Mucosa of stomach (tissue), 1 donor: ENCODE results near the gene GEN1.
A peak's percentile ranks its signal among the peaks of the same experiment; 100 is the strongest.

Experiments used
- H3K27me3 ChIP-seq: one replicate; pipeline ENCODE4 v1.7.0; 2013; ENCODE audit warnings: mild to moderate bottlenecking, low read length; ENCODE audit not compliant: control insufficient read depth, insufficient read depth
- H3K36me3 ChIP-seq: one replicate; pipeline ENCODE4 v1.7.0; 2013; ENCODE audit warnings: low read length; ENCODE audit not compliant: control insufficient read depth, insufficient read depth
- H3K4me1 ChIP-seq: one replicate; pipeline ENCODE4 v1.7.0; 2013; ENCODE audit warnings: mild to moderate bottlenecking, low read length; ENCODE audit not compliant: control insufficient read depth, insufficient read depth
- H3K4me3 ChIP-seq: one replicate; pipeline ENCODE4 v1.7.0; 2013; ENCODE audit warnings: low read length
- H3K9ac ChIP-seq: one replicate; pipeline ENCODE4 v1.7.0; 2013; ENCODE audit warnings: mild to moderate bottlenecking, low read length, moderate library complexity
- H3K9me3 ChIP-seq: one replicate; pipeline ENCODE4 v1.7.0; 2013; ENCODE audit warnings: mild to moderate bottlenecking, low read length, moderate library complexity; ENCODE audit not compliant: control insufficient read depth
- donor health status: Pancreatic carcinoma.

GEN1 gene

GRCh38 chr2:17753803-17754663, at the start of gene GEN1, which contains the start of gene SMC6:
TSS of gene GEN1 (plus strand) at chr2:17754138. CDS start at chr2:17759944, 5,806 bp downstream.
TSS of gene SMC6 (minus strand) at chr2:17753810. CDS start at chr2:17745946, 7,864 bp downstream.
- Histone ChIP-seq H3K9ac (peak within 1 kb of the TSS; percentile 86), H3K27me3 (no peaks in the 10 kb centered on the region), H3K4me1 (no peaks in the 10 kb centered on the region), H3K9me3 (no peaks in the 10 kb centered on the region), H3K36me3 (no peaks in the 10 kb centered on the region), H3K4me3 (peak within 1 kb of the TSS; percentile 57)

GRCh38 chr2:17706845-17707244, 47.1 kb upstream of the GEN1 start:
- Histone ChIP-seq H3K27me3 (no peaks in the 10 kb centered on the region), H3K9ac (no peak overlapping the region), H3K4me3 (no peak overlapping the region), H3K9me3 (no peaks in the 10 kb centered on the region), H3K4me1 (no peaks in the 10 kb centered on the region), H3K36me3 (no peaks in the 10 kb centered on the region)

- Histone ChIP-seq H3K4me3 (no peak overlapping the region), H3K4me1 (no peaks in the 10 kb centered on the region), H3K9ac (no peak overlapping the region), H3K36me3 (no peaks in the 10 kb centered on the region), H3K9me3 (no peaks in the 10 kb centered on the region), H3K27me3 (no peaks in the 10 kb centered on the region)
Observed at GRCh38 chr2:17708501-17708900, 45.4 kb upstream of the GEN1 start.

GRCh38 chr2:17709897-17710296, 44.0 kb upstream of the GEN1 start:
- no peaks in the 10 kb centered on the region for H3K36me3 ChIP-seq
- no peaks in the 10 kb centered on the region for H3K4me1 ChIP-seq
- no peak overlapping the region for H3K4me3 ChIP-seq
- no peaks in the 10 kb centered on the region for H3K27me3 ChIP-seq
- H3K9ac ChIP-seq = no peak overlapping the region
- H3K9me3 ChIP-seq = no peaks in the 10 kb centered on the region

GRCh38 chr2:17710547-17711248, 43.2 kb upstream of the GEN1 start:
- no peaks in the 10 kb centered on the region for H3K4me1 ChIP-seq

GRCh38 chr2:17713291-17713690, 40.6 kb upstream of the GEN1 start:
- H3K4me1 ChIP-seq = no peaks in the 10 kb centered on the region
- H3K9me3 ChIP-seq = no peaks in the 10 kb centered on the region
- H3K36me3 ChIP-seq = no peaks in the 10 kb centered on the region
- no peaks in the 10 kb centered on the region for H3K27me3 ChIP-seq
- no peak overlapping the region for H3K9ac ChIP-seq
- no peak overlapping the region for H3K4me3 ChIP-seq

More at GRCh38 chr2:17710547-17711248, 43.2 kb upstream of the GEN1 start:
- Histone ChIP-seq H3K36me3 (no peaks in the 10 kb centered on the region), H3K4me3 (no peak overlapping the region), H3K9ac (no peak overlapping the region), H3K27me3 (no peaks in the 10 kb centered on the region), H3K9me3 (no peaks in the 10 kb centered on the region)

- no peaks in the 10 kb centered on the region for H3K36me3 ChIP-seq
- no peak overlapping the region for H3K4me3 ChIP-seq
Observed at GRCh38 chr2:17717666-17718065, 36.3 kb upstream of the GEN1 start.

GRCh38 chr2:17718689-17719088, 35.2 kb upstream of the GEN1 start:
- H3K4me1 ChIP-seq = no peaks in the 10 kb centered on the region
- H3K27me3 ChIP-seq = no peaks in the 10 kb centered on the region
- H3K9me3 ChIP-seq = no peaks in the 10 kb centered on the region
- no peak overlapping the region for H3K9ac ChIP-seq
- no peaks in the 10 kb centered on the region for H3K36me3 ChIP-seq
- H3K4me3 ChIP-seq = no peak overlapping the region

More at GRCh38 chr2:17717666-17718065, 36.3 kb upstream of the GEN1 start:
- Histone ChIP-seq H3K9ac (no peak overlapping the region), H3K4me1 (no peaks in the 10 kb centered on the region), H3K9me3 (no peaks in the 10 kb centered on the region), H3K27me3 (no peaks in the 10 kb centered on the region)

GRCh38 chr2:17719562-17720371, 34.2 kb upstream of the GEN1 start:
- Histone ChIP-seq H3K9me3 (no peaks in the 10 kb centered on the region), H3K9ac (no peak overlapping the region), H3K4me1 (no peaks in the 10 kb centered on the region), H3K27me3 (no peaks in the 10 kb centered on the region), H3K4me3 (no peak overlapping the region), H3K36me3 (no peaks in the 10 kb centered on the region)

GRCh38 chr2:17728210-17728609, 25.7 kb upstream of the GEN1 start:
- Histone ChIP-seq H3K4me3 (no peak overlapping the region), H3K36me3 (no peaks in the 10 kb centered on the region), H3K9ac (no peak overlapping the region), H3K9me3 (no peaks in the 10 kb centered on the region), H3K4me1 (no peaks in the 10 kb centered on the region), H3K27me3 (no peaks in the 10 kb centered on the region)

- Histone ChIP-seq H3K4me3 (no peak overlapping the region), H3K36me3 (no peaks in the 10 kb centered on the region), H3K9me3 (no peaks in the 10 kb centered on the region), H3K9ac (no peak overlapping the region), H3K27me3 (no peaks in the 10 kb centered on the region), H3K4me1 (no peaks in the 10 kb centered on the region)
Observed at GRCh38 chr2:17729880-17730279, 24.1 kb upstream of the GEN1 start.
